HG02973 (cell line): ENCODE data around the gene BICD2.

Source experiments
- ATAC-seq: cut with Tn5 transposase; IDR thresholded peaks from one replicate; pipeline ENCODE4 v1.9.1; 2021; ENCODE audit warnings: moderate library complexity; ENCODE audit not compliant: unreplicated experiment

BICD2 gene

GRCh38 chr9:92716557-92716956 lies 48.1 kb downstream of the BICD2 start:
- no peak for ATAC-seq

- no peak for ATAC-seq
Measured at GRCh38 chr9:92715488-92716231, 49.0 kb downstream of the BICD2 start.

GRCh38 chr9:92714787-92715487 lies 49.7 kb downstream of the BICD2 start:
- ATAC-seq: no peak

GRCh38 chr9:92714016-92714415 lies 50.6 kb downstream of the BICD2 start:
- ATAC-seq: no peak

- ATAC-seq: no peak
Measured at GRCh38 chr9:92713528-92713927, 51.1 kb downstream of the BICD2 start.

GRCh38 chr9:92712767-92713166 lies 51.9 kb downstream of the BICD2 start:
- no peak for ATAC-seq

- no peak for ATAC-seq
Measured at GRCh38 chr9:92711844-92712243, 52.8 kb downstream of the BICD2 start.

GRCh38 chr9:92711146-92711545 lies 53.5 kb downstream of the BICD2 start:
- ATAC-seq: no peak

- no peak for ATAC-seq
Measured at GRCh38 chr9:92710368-92710767, 54.3 kb downstream of the BICD2 start.

GRCh38 chr9:92709954-92710353 lies 54.7 kb downstream of the BICD2 start:
- no peak for ATAC-seq

- no peak for ATAC-seq
Measured at GRCh38 chr9:92709240-92709639, 55.4 kb downstream of the BICD2 start.

GRCh38 chr9:92707530-92707929 lies 57.1 kb downstream of the BICD2 start:
- no peak for ATAC-seq

- ATAC-seq: peak; percentile 70
Measured at GRCh38 chr9:92706218-92706940, 58.3 kb downstream of the BICD2 start.

GRCh38 chr9:92704528-92704927 lies 60.1 kb downstream of the BICD2 start:
- ATAC-seq: no peak

- ATAC-seq: no peak
Measured at GRCh38 chr9:92696619-92697018, 68.0 kb downstream of the BICD2 start.

GRCh38 chr9:92686954-92687353 lies 77.7 kb downstream of the BICD2 start:
- no peak for ATAC-seq

- no peak for ATAC-seq
Measured at GRCh38 chr9:92685022-92685421, 79.6 kb downstream of the BICD2 start.

GRCh38 chr9:92682269-92682668 lies 82.4 kb downstream of the BICD2 start:
- ATAC-seq: no peak

GRCh38 chr9:92680166-92681119 lies 84.2 kb downstream of the BICD2 start:
- ATAC-seq: no peak

- no peak for ATAC-seq
Measured at GRCh38 chr9:92679413-92680165, 85.0 kb downstream of the BICD2 start.
